Muscle layer of duodenum (tissue), 2 donors: Measurements from ENCODE around the gene HID1.
"Not testable (repeated sequence)": the region's sequence is repeated elsewhere in the genome, so short reads cannot be mapped to it uniquely, and the experiment has no call there.

ENCODE experiments used
- H3K27ac ChIP-seq: one replicate; pipeline ENCODE4 v1.7.0; 2013; ENCODE audit warnings: mild to moderate bottlenecking, low read length
- H3K27me3 ChIP-seq: one replicate; pipeline ENCODE4 v1.7.0; 2013; ENCODE audit warnings: low read depth, mild to moderate bottlenecking, control low read depth, low read length
- H3K36me3 ChIP-seq, 2 donors: one replicate each; pipeline ENCODE4 v1.7.0; 2013; ENCODE audit warnings: low read length in 2 of 2, control low read depth in 1 of 2, mild to moderate bottlenecking in 1 of 2; ENCODE audit not compliant: insufficient read depth in 2 of 2, control insufficient read depth in 1 of 2
- H3K4me1 ChIP-seq, 2 donors: one replicate each; pipeline ENCODE4 v1.7.0; 2013; ENCODE audit warnings: low read length in 2 of 2, mild to moderate bottlenecking in 2 of 2, control low read depth in 1 of 2, moderate library complexity in 1 of 2; ENCODE audit not compliant: insufficient read depth in 2 of 2, control insufficient read depth in 1 of 2
- H3K4me3 ChIP-seq, 2 donors: one replicate each; pipeline ENCODE4 v1.7.0; 2013; ENCODE audit warnings: low read length in 2 of 2, low read depth in 1 of 2, mild to moderate bottlenecking in 1 of 2
- H3K9me3 ChIP-seq, 2 donors: one replicate each; pipeline ENCODE4 v1.7.0; 2013; ENCODE audit warnings: low read length in 2 of 2, control low read depth in 1 of 2, mild to moderate bottlenecking in 1 of 2; ENCODE audit not compliant: control insufficient read depth in 1 of 2
- donor health status: healthy.

Gene HID1

DNA sequence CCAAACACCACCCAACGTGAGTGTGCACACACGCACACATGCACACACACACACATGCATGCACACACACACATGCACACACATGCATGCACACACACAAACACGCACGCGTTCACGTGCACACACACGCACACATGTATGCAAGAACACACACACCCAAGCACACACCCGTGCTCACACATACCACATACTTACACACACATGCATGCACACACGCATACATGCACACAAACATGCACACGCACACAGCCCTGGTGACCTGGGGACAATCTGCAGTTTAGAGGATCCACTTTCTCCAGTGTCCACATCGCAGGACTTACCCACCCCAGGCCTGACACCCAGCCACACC, 55.7 kb downstream of the HID1 start:
- no peaks in the 10 kb centered on the region for H3K9me3 ChIP-seq
- H3K4me1 ChIP-seq: no peaks in the 10 kb centered on the region
- no peak overlapping the region for H3K4me3 ChIP-seq
- no peaks in the 10 kb centered on the region for H3K36me3 ChIP-seq
- H3K27ac ChIP-seq: no peak overlapping the region
- H3K27me3 ChIP-seq: peaks cover 6% of the 10 kb centered on the region

DNA sequence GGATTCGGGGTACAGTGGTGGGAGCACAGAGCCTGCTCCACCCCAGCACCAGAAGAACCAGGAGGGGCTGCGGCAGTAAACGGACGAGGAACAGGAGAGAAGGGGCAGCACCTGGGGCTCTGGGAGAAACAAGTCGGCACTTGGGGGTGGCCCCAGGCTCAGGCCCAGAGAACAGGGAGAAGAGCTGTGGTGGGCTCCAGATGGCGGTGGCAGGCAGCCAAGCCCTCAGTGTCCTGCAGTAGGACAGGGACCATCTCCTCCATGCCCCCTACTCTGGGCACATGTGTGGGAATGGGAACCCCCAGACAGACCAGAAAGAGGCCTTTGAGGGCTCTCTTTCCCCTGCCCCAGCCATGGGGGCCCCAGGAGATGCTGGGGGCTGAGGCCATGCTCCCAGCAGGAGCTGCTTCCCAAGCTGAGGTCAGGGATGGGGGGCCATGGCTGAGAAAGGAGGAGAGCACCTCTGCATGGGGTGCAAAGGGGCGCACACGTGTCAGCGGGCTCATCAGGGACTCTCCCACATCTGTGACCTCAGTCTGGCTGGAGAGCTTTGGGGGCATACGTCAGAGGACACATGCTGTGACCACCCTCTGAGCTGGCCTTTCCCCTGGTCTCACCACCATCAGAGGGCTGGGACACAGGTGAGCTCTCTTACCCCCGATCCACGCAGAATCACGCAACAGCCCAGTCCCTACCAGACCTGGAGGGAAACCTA, 56.3 kb downstream of the HID1 start:
- Histone ChIP-seq H3K27me3 (peaks cover under 1% of the 10 kb centered on the region), H3K27ac (no peak overlapping the region), H3K9me3 (no peaks in the 10 kb centered on the region), H3K36me3 (no peaks in the 10 kb centered on the region), H3K4me3 (no peak overlapping the region), H3K4me1 (no peaks in the 10 kb centered on the region)

GRCh38 chr17:74911423-74911822, 61.1 kb downstream of the HID1 start:
- H3K4me1 ChIP-seq, H3K27ac ChIP-seq, H3K4me3 ChIP-seq: not testable (repeated sequence)

DNA sequence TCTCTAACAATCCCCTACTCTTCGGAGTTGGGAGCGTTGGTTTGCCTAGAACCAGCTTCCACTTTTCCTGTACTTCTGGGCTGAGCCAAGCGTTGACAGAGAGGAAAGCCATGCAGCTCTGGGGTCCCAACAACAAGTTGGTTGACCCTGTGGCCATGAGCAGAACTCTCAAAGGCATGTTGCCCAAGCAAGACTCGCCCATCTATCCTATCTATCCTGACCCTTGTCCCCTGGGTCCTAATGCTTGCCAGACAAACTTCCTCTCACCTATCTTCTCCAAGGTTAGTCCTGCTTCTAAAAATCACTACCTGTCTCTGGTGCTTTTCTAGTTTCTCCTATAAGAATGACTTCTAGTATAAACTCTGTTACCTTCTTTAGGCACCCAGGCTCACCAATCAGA, 63.5 kb downstream of the HID1 start:
- not testable (repeated sequence) for H3K4me3 ChIP-seq, H3K27ac ChIP-seq, H3K4me1 ChIP-seq, H3K36me3 ChIP-seq, H3K9me3 ChIP-seq, H3K27me3 ChIP-seq

More at GRCh38 chr17:74911423-74911822, 61.1 kb downstream of the HID1 start:
- H3K27me3 ChIP-seq, H3K9me3 ChIP-seq, H3K36me3 ChIP-seq: not testable (repeated sequence)

- Histone ChIP-seq H3K27ac (no peak overlapping the region), H3K4me1 (no peaks in the 10 kb centered on the region), H3K9me3 (no peaks in the 10 kb centered on the region), H3K27me3 (peaks cover 6% of the 10 kb centered on the region), H3K36me3 (no peaks in the 10 kb centered on the region), H3K4me3 (no peak overlapping the region)
Observed at GRCh38 chr17:74907012-74907411, 65.5 kb downstream of the HID1 start.

GRCh38 chr17:74906214-74906793, 66.3 kb downstream of the HID1 start:
- H3K4me1 ChIP-seq, H3K9me3 ChIP-seq, H3K4me3 ChIP-seq, H3K36me3 ChIP-seq, H3K27ac ChIP-seq, H3K27me3 ChIP-seq: not testable (repeated sequence)

DNA sequence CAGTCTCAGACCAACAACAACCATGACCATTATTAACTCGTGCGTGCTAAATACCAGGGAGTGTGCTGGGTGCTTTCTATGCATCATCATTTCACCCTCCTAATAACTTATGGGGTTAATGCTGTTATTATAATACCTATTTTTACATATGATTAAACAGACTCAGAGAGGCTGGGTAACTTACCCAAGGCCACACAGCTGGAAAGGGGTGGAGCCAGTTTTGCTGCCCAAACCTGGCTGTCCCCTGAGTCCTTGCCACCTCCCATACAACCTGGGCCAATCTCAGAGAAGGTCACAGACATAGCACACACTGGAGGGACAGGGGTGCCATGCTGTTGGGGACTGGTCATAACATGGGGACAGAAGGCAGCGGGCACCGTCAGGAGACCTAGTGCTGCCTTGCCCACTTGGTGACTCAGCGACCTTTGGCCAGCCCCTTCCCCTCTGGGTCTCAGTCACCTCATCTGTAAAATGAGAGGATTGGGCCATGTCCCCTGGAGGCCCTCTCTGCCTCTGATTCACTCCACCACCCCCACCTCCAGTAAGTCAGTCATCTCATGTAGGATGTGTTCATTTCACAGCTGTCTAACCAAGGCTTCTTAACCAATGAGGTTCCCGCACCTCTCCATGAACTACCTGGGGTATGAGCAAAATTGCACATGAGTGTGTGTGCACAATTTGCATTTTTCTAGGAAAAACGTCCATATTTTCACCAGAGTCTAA, 67.7 kb downstream of the HID1 start:
- Histone ChIP-seq H3K27ac (no peak overlapping the region), H3K36me3 (no peaks in the 10 kb centered on the region), H3K4me1 (no peaks in the 10 kb centered on the region), H3K27me3 (peaks cover 6% of the 10 kb centered on the region), H3K9me3 (no peaks in the 10 kb centered on the region), H3K4me3 (no peak overlapping the region)

DNA sequence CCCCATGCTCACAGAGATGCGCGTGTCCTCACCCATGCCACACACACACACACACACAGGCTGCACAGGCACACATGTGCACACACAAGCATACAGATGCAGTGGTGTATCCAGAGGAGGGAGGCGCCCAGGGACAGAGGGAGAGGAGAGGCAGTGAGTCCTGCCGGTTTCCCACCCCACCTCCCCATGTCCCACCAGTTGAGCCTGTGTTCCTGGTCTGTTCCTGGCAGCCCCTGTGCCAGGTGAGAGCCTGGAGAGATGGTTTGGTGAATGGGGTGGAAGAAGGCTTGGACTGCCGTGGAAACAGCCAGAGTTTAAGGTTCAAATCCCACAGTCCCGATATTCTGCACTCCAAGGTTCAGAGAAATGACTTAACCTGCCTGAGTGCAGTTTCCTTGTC, 68.9 kb downstream of the HID1 start:
- H3K27ac ChIP-seq: no peak overlapping the region
- H3K27me3 ChIP-seq: peaks cover 6% of the 10 kb centered on the region
- no peaks in the 10 kb centered on the region for H3K4me1 ChIP-seq
- H3K36me3 ChIP-seq: no peaks in the 10 kb centered on the region
- no peak overlapping the region for H3K4me3 ChIP-seq
- H3K9me3 ChIP-seq: no peaks in the 10 kb centered on the region

GRCh38 chr17:74903034-74903433, 69.5 kb downstream of the HID1 start:
- peaks cover 6% of the 10 kb centered on the region for H3K27me3 ChIP-seq
- no peaks in the 10 kb centered on the region for H3K36me3 ChIP-seq
- no peaks in the 10 kb centered on the region for H3K4me1 ChIP-seq
- H3K4me3 ChIP-seq: no peak overlapping the region
- no peak overlapping the region for H3K27ac ChIP-seq
- H3K9me3 ChIP-seq: no peaks in the 10 kb centered on the region

DNA sequence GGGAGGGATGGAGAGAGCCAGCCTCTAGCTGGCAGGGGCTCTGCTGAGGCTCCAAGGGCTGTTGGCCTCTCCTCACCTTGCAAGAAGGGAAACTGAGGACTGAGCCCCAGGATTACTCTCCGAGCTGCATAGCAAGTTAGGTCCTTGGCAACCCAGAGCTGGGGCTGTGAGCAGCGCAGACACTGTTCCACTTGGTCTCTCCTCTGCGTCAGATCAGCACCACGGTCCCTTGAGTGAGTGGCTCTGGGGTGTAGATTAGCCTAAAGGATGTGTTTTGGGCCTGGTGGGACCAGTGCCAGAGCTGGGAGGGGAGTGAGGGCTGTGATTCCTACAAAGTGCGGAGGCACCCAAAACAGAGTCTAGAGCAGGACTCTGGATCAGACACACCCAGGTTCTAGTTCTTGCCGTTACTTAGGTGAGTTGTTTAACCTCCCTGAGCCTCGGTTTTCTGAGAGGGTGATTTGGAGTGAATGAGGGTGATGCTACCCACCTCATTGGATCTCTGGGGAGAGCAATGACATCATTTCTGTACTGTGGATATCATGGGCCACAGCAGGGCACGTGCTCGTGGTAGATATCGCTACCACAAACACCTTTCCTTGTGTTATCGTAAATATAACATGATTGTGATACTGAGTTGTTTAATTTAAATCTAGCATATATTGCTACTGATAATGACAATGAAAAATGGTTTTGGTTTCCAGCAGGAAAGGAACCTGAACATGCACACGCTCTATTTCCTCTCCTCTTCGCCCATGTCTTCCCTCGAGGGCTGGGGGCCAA, 71.0 kb downstream of the HID1 start:
- Histone ChIP-seq H3K27ac (no peak overlapping the region), H3K27me3 (peaks cover 6% of the 10 kb centered on the region), H3K36me3 (no peaks in the 10 kb centered on the region), H3K9me3 (no peaks in the 10 kb centered on the region), H3K4me3 (no peak overlapping the region), H3K4me1 (no peaks in the 10 kb centered on the region)
